Neuronal stem cell (in vitro differentiated cells): ENCODE results near the gene LRAT.
A peak's percentile ranks its signal among the peaks of the same experiment; 100 is the strongest.

ENCODE experiments used
- DNase-seq: peaks from one replicate; pipeline ENCODE4 v3.0.0-alpha.2; 2013; ENCODE audit warnings: low spot score
- H2AFZ ChIP-seq: one replicate; pipeline ENCODE4 v1.6.1; 2013; ENCODE audit warnings: mild to moderate bottlenecking, low read length, inconsistent platforms
- H2AK5ac ChIP-seq: 2 replicates; pipeline ENCODE4 v1.6.1; 2013; ENCODE audit warnings: low read depth, mild to moderate bottlenecking, inconsistent platforms, low read length, moderate library complexity, mixed read lengths
- H2BK120ac ChIP-seq: 2 replicates; pipeline ENCODE4 v1.6.1; 2013; ENCODE audit warnings: low read depth, mild to moderate bottlenecking, inconsistent platforms, low read length, moderate library complexity, mixed read lengths
- H2BK12ac ChIP-seq: one replicate; pipeline ENCODE4 v1.6.1; 2013; ENCODE audit warnings: low read length, inconsistent platforms
- H2BK15ac ChIP-seq: 2 replicates; pipeline ENCODE4 v1.6.1; 2013; ENCODE audit warnings: mild to moderate bottlenecking, low read length, inconsistent platforms, mixed read lengths
- H2BK5ac ChIP-seq: one replicate; pipeline ENCODE4 v1.6.1; 2013; ENCODE audit warnings: inconsistent platforms, mild to moderate bottlenecking, low read length, moderate library complexity
- H3K14ac ChIP-seq: one replicate; pipeline ENCODE4 v1.6.1; 2013; ENCODE audit warnings: low read length, inconsistent platforms
- H3K18ac ChIP-seq: 2 replicates; pipeline ENCODE4 v1.6.1; 2013; ENCODE audit warnings: low read length, inconsistent platforms
- H3K23ac ChIP-seq: 2 replicates; pipeline ENCODE4 v1.6.1; 2013; ENCODE audit warnings: low read depth, mild to moderate bottlenecking, mixed read lengths, low read length, inconsistent platforms; ENCODE audit not compliant: poor library complexity
- H3K27ac ChIP-seq: replicated peaks from 3 replicates; pipeline ENCODE4 v1.5.1; 2013; ENCODE audit warnings: low read length, inconsistent platforms
- H3K27me3 ChIP-seq, 3 experiments: 2 replicates each; pipeline ENCODE4 v1.6.1; 2013; ENCODE audit warnings: low read length in 3 of 3, mild to moderate bottlenecking in 2 of 3, inconsistent platforms in 1 of 3, low read depth in 1 of 3, mixed read lengths in 1 of 3, moderate library complexity in 1 of 3; ENCODE audit not compliant: control insufficient read depth in 3 of 3, insufficient read depth in 3 of 3
- H3K36me3 ChIP-seq, 2 donors: replicated peaks in 1 of 2; 2 replicates each; pipeline ENCODE4 v1.6.1; 2013; ENCODE audit warnings: low read length in 2 of 2; ENCODE audit not compliant: control insufficient read depth in 2 of 2, insufficient read depth in 2 of 2
- H3K4ac ChIP-seq: 2 replicates; pipeline ENCODE4 v1.6.1; 2013; ENCODE audit warnings: inconsistent platforms, mild to moderate bottlenecking, low read length, moderate library complexity
- H3K4me1 ChIP-seq, 2 donors: 1 replicate in 1 of 2; 2 replicates in 1 of 2; pipeline ENCODE4 v1.6.1; 2013; ENCODE audit warnings: low read length in 2 of 2, low read depth in 1 of 2; ENCODE audit not compliant: control insufficient read depth in 2 of 2, insufficient read depth in 1 of 2
- H3K4me2 ChIP-seq: one replicate; pipeline ENCODE4 v1.6.1; 2013; ENCODE audit warnings: mild to moderate bottlenecking, low read length, inconsistent platforms; ENCODE audit not compliant: insufficient read depth, poor library complexity, severe bottlenecking
- H3K4me3 ChIP-seq, 2 donors: 2 replicates each; pipeline ENCODE4 v1.5.1; 2013; ENCODE audit warnings: low read length in 2 of 2, mild to moderate bottlenecking in 2 of 2, inconsistent platforms in 1 of 2, moderate library complexity in 1 of 2
- H3K79me1 ChIP-seq: one replicate; pipeline ENCODE4 v1.6.1; 2013; ENCODE audit warnings: low read depth, mild to moderate bottlenecking, inconsistent platforms, low read length, moderate library complexity
- H3K9ac ChIP-seq: one replicate; pipeline ENCODE4 v1.6.1; 2013; ENCODE audit warnings: mild to moderate bottlenecking, low read depth, low read length, inconsistent platforms; ENCODE audit not compliant: poor library complexity
- H3K9me3 ChIP-seq, 2 donors: replicated peaks in 1 of 2; 2 replicates each; pipeline versions ENCODE3 to v1.6.1; 2013; ENCODE audit warnings: low read length in 2 of 2, mild to moderate bottlenecking in 2 of 2, inconsistent platforms in 1 of 2, low read depth in 1 of 2, mixed read lengths in 1 of 2, moderate library complexity in 1 of 2; ENCODE audit not compliant: control insufficient read depth in 2 of 2, insufficient read depth in 1 of 2
- H4K8ac ChIP-seq: one replicate; pipeline ENCODE4 v1.6.1; 2013; ENCODE audit warnings: low read depth, mild to moderate bottlenecking, inconsistent platforms, low read length, moderate library complexity
- H4K91ac ChIP-seq: one replicate; pipeline ENCODE4 v1.6.1; 2013; ENCODE audit warnings: low read length, low read depth, mild to moderate bottlenecking, inconsistent platforms; ENCODE audit not compliant: poor library complexity
- WGBS, 2 donors: extraction: QIAGEN DNeasy Blood & Tissue Kit; methylation state at CpG; one replicate each; pipeline ENCODE4 v1.1.7; 2013; ENCODE audit warnings: missing lambda C conversion rate in 2 of 2, mixed read lengths in 1 of 2; ENCODE audit not compliant: insufficient read length in 2 of 2, insufficient replicate concordance in 1 of 2; ENCODE audit errors: extremely low coverage in 2 of 2; 5-methylcytosine and 5-hydroxymethylcytosine counted together

Gene LRAT

DNA sequence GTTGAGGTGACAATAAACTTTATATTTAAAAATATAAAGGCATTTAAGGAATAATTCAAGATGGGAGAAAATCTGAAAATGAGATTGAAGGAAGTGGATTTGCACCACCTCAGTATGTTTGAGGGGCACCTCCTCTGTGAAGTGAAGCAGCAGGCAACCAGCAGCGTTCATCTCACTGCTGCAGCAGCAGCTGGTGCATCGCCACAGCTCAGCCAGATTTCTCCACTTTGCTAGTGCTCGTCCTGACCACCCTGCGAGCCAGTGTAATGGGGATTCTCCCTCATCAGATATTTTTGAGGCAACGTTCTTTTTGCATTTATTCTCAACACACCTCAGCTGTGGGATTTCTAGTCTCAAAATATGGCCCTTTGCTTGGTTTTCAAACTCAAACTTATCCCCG, 13.9 kb downstream of the LRAT start:
- Histone ChIP-seq H3K9ac (no peak overlapping the region), H3K9me3 (no peaks in the 10 kb centered on the region), H3K4me1 (no peaks in the 10 kb centered on the region), H3K79me1 (no peaks in the 10 kb centered on the region), H2BK12ac (no peak overlapping the region), H2BK5ac (no peak overlapping the region), H3K4me2 (no peak overlapping the region), H3K23ac (no peak overlapping the region), H3K27ac (no peak overlapping the region), H4K91ac (no peak overlapping the region), H2BK15ac (no peak overlapping the region), H2AFZ (no peak overlapping the region), H3K27me3 (no peaks in the 10 kb centered on the region), H3K4ac (no peak overlapping the region), H4K8ac (no peak overlapping the region), H3K36me3 (no peaks in the 10 kb centered on the region), H3K14ac (no peak overlapping the region), H2AK5ac (no peak overlapping the region), H2BK120ac (no peak overlapping the region), H3K4me3 (no peak overlapping the region), H3K18ac (no peak overlapping the region)
- no peak for DNase-seq
- WGBS, 2 donors = no CpG with 5 or more reads among the region's 6 CpGs

DNA sequence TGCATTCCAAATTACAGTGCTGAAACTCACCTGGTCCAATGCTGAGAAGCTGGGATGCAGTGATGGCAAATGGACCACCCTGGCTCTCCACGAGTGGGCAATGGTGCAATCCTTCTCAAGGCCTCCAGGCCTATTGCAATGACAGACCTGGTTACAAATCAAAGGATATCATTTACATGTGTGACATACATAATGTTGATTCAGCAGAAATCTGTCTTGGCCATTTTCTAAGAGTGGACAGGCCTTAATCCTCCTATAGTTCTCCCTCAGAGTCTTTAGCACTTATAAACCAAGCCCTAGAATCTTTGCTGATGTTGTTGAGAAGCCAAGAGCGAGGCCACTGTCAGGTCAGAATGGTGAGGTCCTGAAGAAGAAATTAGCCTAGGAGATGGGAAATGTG, 17.1 kb downstream of the LRAT start:
- Histone ChIP-seq H3K9ac (no peak overlapping the region), H4K91ac (no peak overlapping the region), H3K36me3 (no peaks in the 10 kb centered on the region), H2BK15ac (no peak overlapping the region), H2AK5ac (no peak overlapping the region), H4K8ac (no peak overlapping the region), H3K23ac (no peak overlapping the region), H2BK120ac (no peak overlapping the region), H3K18ac (no peak overlapping the region), H3K4me1 (no peaks in the 10 kb centered on the region), H2BK5ac (no peak overlapping the region), H3K4ac (no peak overlapping the region), H3K14ac (no peak overlapping the region), H2AFZ (no peak overlapping the region), H3K9me3 (no peaks in the 10 kb centered on the region), H3K27ac (no peak overlapping the region), H3K27me3 (no peaks in the 10 kb centered on the region), H3K4me3 (no peak overlapping the region), H3K4me2 (no peak overlapping the region), H3K79me1 (no peaks in the 10 kb centered on the region), H2BK12ac (no peak overlapping the region)
- no peak for DNase-seq
- WGBS, 2 donors = no CpG with 5 or more reads among the region's 2 CpGs

DNA sequence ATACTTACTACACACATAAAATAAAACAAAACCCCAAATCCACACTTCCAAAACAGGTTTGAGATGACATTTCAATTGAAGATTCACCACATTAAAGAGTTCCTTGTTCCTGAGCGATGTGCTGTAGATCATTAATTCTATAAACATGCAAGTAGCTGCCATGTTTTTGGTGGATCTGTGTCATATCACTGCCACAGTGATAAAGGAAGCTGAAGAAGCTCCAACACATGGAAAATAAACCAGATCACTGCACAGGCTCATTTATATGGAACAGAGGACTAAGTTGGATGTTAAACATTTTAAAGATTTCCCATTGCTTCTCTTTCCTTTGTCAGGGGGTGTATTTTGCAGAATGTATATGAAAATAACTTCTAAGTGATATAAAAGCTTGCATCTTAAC, 34.5 kb downstream of the LRAT start:
- H3K9me3 ChIP-seq = no peaks in the 10 kb centered on the region
- no peaks in the 10 kb centered on the region for H3K36me3 ChIP-seq
- H2BK120ac ChIP-seq = no peak overlapping the region
- H3K14ac ChIP-seq = no peak overlapping the region
- H3K18ac ChIP-seq = no peak overlapping the region
- no peak overlapping the region for H3K23ac ChIP-seq
- no peaks in the 10 kb centered on the region for H3K4me1 ChIP-seq
- no peak overlapping the region for H3K27ac ChIP-seq
- no peak overlapping the region for H2AK5ac ChIP-seq
- H4K91ac ChIP-seq = no peak overlapping the region
- no peak for DNase-seq
- no peak overlapping the region for H2BK5ac ChIP-seq
- no peak overlapping the region for H3K4me3 ChIP-seq
- H2AFZ ChIP-seq = no peak overlapping the region
- no peaks in the 10 kb centered on the region for H3K27me3 ChIP-seq
- WGBS, 2 donors = no CpG with 5 or more reads among the region's 1 CpG
- no peak overlapping the region for H3K4me2 ChIP-seq
- H3K9ac ChIP-seq = no peak overlapping the region
- H4K8ac ChIP-seq = no peak overlapping the region
- no peak overlapping the region for H3K4ac ChIP-seq
- H2BK15ac ChIP-seq = no peak overlapping the region
- H2BK12ac ChIP-seq = no peak overlapping the region
- peaks cover 2% of the 10 kb centered on the region for H3K79me1 ChIP-seq

DNA sequence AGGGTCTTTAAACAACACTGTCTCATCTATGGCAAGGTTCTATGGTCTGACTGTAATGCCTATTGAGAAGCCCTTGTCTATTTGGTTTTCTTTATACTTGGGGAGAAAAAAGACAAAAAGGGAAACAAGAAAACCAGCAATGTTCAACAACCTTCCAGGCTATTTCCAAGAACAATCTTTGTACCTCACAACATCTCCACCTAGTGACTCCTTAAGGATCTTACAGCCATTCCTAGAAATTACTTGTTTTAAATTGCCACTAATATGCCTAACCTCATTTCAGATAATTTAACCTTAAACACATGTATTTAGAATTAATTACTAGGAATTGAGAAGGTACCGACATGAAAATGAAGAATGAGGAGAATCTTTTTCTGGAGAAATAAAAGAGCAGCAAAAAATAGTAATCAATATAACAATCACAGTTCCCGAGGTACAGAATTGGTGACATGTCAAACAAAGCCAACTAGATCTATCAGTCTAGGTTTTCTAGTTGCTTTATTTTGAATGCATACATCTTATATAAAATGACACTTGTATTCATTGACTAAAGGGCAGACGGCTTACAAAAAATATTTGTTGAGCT, 35.7 kb downstream of the LRAT start:
- peak; percentile 0 for DNase-seq
- H3K79me1 ChIP-seq = peaks cover 2% of the 10 kb centered on the region
- no peak overlapping the region for H3K4me3 ChIP-seq
- no peak overlapping the region for H3K18ac ChIP-seq
- H3K27me3 ChIP-seq = no peaks in the 10 kb centered on the region
- H3K4me1 ChIP-seq = no peaks in the 10 kb centered on the region
- H2AFZ ChIP-seq = no peak overlapping the region
- no peak overlapping the region for H3K4ac ChIP-seq
- no peak overlapping the region for H2BK120ac ChIP-seq
- H2BK12ac ChIP-seq = no peak overlapping the region
- H2AK5ac ChIP-seq = no peak overlapping the region
- H4K91ac ChIP-seq = no peak overlapping the region
- WGBS, 2 donors = no CpG with 5 or more reads among the region's 3 CpGs
- no peak overlapping the region for H2BK15ac ChIP-seq
- no peak overlapping the region for H2BK5ac ChIP-seq
- no peak overlapping the region for H3K27ac ChIP-seq
- H3K4me2 ChIP-seq = no peak overlapping the region
- H3K9ac ChIP-seq = no peak overlapping the region
- H3K36me3 ChIP-seq = no peaks in the 10 kb centered on the region
- no peak overlapping the region for H3K14ac ChIP-seq
- no peak overlapping the region for H4K8ac ChIP-seq
- no peaks in the 10 kb centered on the region for H3K9me3 ChIP-seq
- H3K23ac ChIP-seq = no peak overlapping the region
